ENCODE measurements around the gene GPER1. TPM values are rescaled to one million over a fixed set of nuclear protein-coding genes. Genes with fewer than 3 reads are reported as not detected.

Gene GPER1
- total RNA-seq, 2 donors from 2014 or later, result 5.7 to 8.2 TPM

DNA sequence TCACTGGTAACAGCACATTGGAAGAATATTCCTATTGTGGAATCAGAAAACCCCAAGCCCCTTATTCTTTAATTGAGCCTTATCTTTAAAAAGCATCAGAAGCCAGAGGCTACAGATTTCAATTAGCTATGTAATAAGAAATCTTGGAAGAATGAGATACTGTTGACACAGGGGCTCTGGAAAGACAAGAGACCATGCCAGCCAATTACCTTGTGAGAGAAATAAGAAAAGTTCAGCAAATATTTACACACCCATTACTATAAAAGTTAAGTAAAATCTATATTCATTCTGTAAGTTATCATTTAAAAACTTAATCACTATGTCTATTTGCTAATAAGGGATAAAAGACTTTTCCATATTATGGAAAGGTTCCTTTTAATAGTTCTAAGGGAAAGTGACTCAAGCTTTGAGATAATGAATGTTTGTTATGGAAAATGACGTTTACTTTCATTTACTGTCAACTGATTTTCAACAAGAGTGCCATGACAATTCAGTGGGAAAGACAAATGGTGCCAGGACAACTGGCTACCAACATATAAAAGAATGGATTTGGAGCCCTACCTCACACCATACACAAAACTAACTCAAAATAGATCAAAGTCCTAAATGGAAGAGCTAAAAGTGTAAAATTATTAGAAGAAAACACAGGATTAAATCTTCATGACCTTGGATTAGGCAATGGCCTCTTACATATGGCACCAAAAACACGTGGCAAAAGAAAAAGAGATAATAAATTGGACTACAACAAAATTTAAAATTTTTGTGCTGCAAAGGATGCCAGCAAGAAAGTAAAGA is 43.8 kb downstream of the GPER1 start:
- Histone ChIP-seq H3K4me3 (no peak overlapping the region), H3K9ac (ENCODE audit: low read depth in 2 of 2, low read length in 2 of 2) (no peak overlapping the region), H3K27ac (no peak overlapping the region), H3K36me3 (no peaks in the 10 kb centered on the region), H3K9me3 (no peaks in the 10 kb centered on the region), H3K27me3 (no peaks in the 10 kb centered on the region), H3K4me1 (no peaks in the 10 kb centered on the region)
- intact Hi-C loops (cut with DNase I), result no loop called here
- DNase-seq, result no peak
- TF ChIP-seq, protein P1, sequence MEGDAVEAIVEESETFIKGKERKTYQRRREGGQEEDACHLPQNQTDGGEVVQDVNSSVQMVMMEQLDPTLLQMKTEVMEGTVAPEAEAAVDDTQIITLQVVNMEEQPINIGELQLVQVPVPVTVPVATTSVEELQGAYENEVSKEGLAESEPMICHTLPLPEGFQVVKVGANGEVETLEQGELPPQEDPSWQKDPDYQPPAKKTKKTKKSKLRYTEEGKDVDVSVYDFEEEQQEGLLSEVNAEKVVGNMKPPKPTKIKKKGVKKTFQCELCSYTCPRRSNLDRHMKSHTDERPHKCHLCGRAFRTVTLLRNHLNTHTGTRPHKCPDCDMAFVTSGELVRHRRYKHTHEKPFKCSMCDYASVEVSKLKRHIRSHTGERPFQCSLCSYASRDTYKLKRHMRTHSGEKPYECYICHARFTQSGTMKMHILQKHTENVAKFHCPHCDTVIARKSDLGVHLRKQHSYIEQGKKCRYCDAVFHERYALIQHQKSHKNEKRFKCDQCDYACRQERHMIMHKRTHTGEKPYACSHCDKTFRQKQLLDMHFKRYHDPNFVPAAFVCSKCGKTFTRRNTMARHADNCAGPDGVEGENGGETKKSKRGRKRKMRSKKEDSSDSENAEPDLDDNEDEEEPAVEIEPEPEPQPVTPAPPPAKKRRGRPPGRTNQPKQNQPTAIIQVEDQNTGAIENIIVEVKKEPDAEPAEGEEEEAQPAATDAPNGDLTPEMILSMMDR (IDR thresholded peaks at IDR 0.05), result no peak

DNA sequence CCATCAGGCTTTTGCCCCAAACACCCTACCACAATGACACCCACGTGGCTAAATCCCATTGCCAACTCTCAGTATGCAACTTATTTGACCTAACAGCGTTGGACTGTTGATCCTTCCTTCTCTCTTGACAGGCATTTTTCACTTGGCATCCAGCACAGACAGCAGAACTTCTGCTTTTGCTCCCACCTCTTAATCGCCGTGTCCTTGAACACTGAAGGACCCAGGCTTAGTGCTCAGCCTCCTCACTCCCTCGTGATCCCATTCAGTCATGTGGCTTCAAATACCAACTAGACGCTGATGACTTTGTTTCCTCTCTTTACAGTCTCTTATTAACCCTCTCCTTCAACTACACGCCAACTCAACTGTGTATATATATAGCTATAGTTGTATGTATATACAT is 47.0 kb downstream of the GPER1 start:
- Histone ChIP-seq H3K36me3 (no peaks in the 10 kb centered on the region), H3K4me1 (peaks cover 6% of the 10 kb centered on the region), H3K9ac (ENCODE audit: low read depth in 2 of 2, low read length in 2 of 2) (no peak overlapping the region), H3K27ac (no peak overlapping the region), H3K4me3 (no peak overlapping the region), H3K9me3 (no peaks in the 10 kb centered on the region), H3K27me3 (no peaks in the 10 kb centered on the region)
- intact Hi-C loops (cut with DNase I), result no loop called here
- TF ChIP-seq, protein P1 (IDR thresholded peaks at IDR 0.05), result no peak
- no peak for DNase-seq

DNA sequence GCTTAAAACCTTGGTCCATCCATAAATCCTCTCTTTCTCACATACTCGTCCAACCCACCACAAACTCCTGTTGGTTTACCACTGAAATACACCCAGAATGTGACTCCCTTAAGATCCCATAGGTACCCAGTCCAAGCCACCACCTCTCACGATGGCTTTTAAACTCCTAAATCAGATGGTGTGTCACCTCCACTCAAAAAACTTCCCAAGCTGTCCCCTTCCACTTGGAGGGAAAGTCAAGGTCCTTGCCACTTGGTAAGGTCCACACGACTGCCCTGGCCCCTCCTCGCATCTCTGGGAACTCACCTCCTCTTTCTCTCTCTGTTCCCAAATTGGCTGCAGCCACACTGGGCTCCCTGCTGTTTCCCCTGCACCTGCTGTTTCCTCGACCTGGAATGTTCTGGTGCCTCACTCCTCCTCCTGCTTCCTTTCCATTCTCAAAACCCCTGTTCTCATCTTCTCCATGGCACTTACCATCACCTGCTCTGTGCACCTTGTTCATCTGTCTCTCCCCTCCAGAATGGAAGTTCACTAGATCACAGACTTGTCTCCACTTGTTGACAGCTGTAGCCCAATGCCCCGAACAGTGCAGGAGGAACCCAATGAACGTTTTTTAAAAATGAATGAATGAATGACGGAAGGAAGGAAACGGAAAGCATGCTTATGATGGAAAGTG is 49.1 kb downstream of the GPER1 start:
- TF ChIP-seq, protein P1 (IDR thresholded peaks at IDR 0.05), result no peak
- H3K9me3 ChIP-seq, result no peaks in the 10 kb centered on the region
- no peak for DNase-seq
- H3K9ac ChIP-seq (ENCODE audit: low read depth in 2 of 2, low read length in 2 of 2), result peak overlapping the region in 1 of 2 donors; percentile 34
- no peak overlapping the region for H3K27ac ChIP-seq
- no peaks in the 10 kb centered on the region for H3K36me3 ChIP-seq
- H3K4me1 ChIP-seq, result peaks cover 6% of the 10 kb centered on the region
- H3K27me3 ChIP-seq, result no peaks in the 10 kb centered on the region
- H3K4me3 ChIP-seq, result peak overlapping the region; percentile 87
- intact Hi-C loops (cut with DNase I), result no loop called here

DNA sequence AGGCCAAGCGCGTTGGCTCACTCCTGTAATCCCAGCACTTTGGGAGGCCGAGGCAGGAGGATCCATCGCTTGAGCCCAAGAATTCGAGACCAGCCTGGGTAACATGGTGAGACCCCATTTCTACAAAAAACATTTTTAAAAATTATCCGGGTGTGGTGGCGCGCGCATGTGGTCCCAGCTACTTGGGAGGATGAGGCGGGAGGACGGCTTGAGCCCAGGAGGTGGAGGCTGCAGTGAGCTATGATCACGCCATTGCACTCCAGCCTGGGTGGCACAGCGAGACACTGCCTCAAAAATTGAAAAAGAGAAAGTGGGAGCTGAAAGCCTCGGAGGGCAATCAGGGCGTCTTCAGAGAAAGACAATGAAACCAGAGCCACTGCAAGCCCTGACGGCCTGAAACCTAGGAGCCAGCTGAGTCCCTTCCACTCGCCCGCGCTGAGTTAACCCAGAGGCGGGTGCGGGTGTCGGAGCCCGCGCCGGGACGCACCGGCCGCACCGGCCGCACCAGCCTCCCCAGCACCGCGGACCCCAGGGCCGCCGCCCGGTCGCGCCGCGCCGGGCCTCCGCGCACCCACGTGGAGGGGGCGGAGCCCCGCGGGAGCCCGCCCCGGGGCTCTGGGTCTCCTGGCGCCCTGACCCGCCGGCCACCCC is 49.7 kb downstream of the GPER1 start:
- Histone ChIP-seq H3K9me3 (no peaks in the 10 kb centered on the region), H3K9ac (ENCODE audit: low read depth in 2 of 2, low read length in 2 of 2) (peak overlapping the region; percentile 34 to 69), H3K4me3 (peak overlapping the region; percentile 87), H3K36me3 (no peaks in the 10 kb centered on the region), H3K27me3 (no peaks in the 10 kb centered on the region), H3K4me1 (peaks cover 6% of the 10 kb centered on the region), H3K27ac (peak overlapping the region; percentile 59)
- intact Hi-C loops (cut with DNase I), result no loop called here
- no peak for DNase-seq
- TF ChIP-seq, protein P1 (IDR thresholded peaks at IDR 0.05), result no peak

DNA sequence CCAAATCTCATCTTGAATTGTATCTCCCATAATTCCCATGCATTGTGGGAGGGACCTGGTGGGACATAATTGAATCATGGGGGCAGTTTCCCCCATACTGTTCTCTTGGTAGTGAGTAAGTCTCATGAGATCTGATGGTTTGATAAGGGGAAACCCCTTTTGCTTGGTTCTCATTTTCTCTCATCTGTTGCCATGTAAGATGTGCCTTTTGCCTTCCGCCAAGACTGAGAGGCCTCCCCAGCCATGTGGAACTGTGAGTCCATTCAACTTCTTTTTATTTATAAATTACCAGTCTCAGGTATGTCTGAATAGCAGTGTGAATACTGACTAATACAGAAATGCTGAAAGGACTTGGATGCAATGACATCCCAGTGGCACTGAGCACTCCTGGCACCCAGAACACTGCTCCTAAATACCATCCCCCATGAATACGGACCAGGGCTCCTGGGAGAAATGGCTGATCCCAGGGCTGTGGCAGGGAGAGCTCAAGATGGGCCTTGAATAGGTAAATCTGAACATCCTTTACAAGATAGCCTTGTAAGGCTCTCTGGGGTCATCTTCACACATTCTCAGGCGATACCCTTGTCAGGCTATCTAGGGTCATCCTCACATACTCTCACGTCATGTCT is 52.7 kb downstream of the GPER1 start:
- H3K9me3 ChIP-seq, result no peaks in the 10 kb centered on the region
- no peaks in the 10 kb centered on the region for H3K36me3 ChIP-seq
- peaks cover 6% of the 10 kb centered on the region for H3K4me1 ChIP-seq
- no peak for DNase-seq
- TF ChIP-seq, protein P1 (IDR thresholded peaks at IDR 0.05), result no peak
- H3K9ac ChIP-seq (ENCODE audit: low read depth in 2 of 2, low read length in 2 of 2), result no peak overlapping the region
- H3K27ac ChIP-seq, result no peak overlapping the region
- H3K27me3 ChIP-seq, result no peaks in the 10 kb centered on the region
- intact Hi-C loops (cut with DNase I), result no loop called here
- no peak overlapping the region for H3K4me3 ChIP-seq

All from colonic mucosa (tissue), 4 donors.